ENCODE data around the gene TTC21A.

The TTC21A gene

GRCh38 chr3:39177708-39178332, 70.3 kb downstream of the TTC21A start:
- DNase-seq (ENCODE audit: low spot score): peak; percentile 63

DNA sequence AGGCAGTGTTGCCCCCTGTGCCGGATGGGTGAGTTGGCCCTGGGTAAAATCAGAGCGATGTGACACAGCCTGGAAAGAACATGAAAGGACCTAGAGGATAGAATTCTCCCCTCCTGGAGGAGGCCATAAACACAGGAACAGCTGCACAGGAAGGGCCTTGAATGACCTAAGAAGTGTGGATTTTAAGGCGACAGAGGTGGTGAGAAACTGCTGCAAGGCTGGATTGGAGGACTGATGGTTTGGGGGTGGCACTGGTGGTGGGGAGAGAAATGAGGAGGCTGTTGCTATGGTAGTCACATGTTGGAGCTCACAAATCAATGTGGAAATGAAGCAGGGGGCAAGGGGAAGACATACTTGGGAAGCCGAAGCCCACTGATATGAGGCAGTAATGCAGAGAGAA, 71.1 kb downstream of the TTC21A start:
- no peak for DNase-seq (ENCODE audit: low spot score)

GRCh38 chr3:39180183-39180545, 72.7 kb downstream of the TTC21A start:
- no peak for DNase-seq (ENCODE audit: low spot score)

GRCh38 chr3:39180546-39181346, 73.3 kb downstream of the TTC21A start:
- DNase-seq (ENCODE audit: low spot score): peak; percentile 91

DNA sequence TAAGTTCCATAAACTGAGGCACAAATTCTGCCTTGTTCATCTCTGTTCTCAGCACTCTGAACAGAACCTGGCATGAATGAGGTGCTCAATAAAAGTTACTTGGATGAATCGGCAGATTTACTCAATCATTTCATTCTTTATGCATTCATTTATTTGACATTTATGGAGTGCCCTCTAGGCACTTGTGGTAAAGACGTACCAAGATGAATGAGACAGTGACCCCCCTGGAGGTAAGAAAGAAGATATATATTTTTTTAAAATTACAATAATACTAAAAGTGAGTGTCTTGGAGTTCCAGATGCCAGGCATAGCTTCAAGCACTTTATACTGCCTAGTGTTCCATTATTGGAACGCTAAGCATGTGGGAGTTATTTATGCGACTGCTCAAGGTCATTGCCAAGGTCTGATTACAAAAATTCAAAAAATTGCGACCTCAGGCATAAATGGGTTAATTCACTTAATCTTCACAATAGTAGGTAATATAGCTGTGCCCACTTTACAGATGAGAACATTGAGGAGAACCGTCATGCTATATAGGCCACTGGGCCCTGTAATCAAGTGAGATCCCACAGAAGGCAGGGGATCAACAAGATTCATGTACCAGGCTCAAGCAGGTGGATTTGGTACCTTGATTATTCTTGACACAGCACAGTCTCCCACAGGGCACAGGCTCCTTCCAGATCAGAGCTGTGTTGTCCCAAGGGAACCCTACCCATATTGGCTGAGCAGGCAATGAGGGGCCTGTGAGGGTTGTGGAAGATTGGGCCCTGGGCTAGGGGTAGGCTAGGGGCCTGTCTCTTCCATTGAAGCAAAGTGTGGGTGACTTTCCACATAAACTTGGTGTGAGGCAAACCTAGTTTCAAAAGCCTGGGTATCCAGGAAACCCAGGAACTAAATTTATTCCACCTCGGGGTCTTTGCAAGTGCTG, 74.2 kb downstream of the TTC21A start:
- no peak for DNase-seq (ENCODE audit: low spot score)

- DNase-seq (ENCODE audit: low spot score): no peak
Observed at GRCh38 chr3:39183211-39184080, 76.0 kb downstream of the TTC21A start.

DNA sequence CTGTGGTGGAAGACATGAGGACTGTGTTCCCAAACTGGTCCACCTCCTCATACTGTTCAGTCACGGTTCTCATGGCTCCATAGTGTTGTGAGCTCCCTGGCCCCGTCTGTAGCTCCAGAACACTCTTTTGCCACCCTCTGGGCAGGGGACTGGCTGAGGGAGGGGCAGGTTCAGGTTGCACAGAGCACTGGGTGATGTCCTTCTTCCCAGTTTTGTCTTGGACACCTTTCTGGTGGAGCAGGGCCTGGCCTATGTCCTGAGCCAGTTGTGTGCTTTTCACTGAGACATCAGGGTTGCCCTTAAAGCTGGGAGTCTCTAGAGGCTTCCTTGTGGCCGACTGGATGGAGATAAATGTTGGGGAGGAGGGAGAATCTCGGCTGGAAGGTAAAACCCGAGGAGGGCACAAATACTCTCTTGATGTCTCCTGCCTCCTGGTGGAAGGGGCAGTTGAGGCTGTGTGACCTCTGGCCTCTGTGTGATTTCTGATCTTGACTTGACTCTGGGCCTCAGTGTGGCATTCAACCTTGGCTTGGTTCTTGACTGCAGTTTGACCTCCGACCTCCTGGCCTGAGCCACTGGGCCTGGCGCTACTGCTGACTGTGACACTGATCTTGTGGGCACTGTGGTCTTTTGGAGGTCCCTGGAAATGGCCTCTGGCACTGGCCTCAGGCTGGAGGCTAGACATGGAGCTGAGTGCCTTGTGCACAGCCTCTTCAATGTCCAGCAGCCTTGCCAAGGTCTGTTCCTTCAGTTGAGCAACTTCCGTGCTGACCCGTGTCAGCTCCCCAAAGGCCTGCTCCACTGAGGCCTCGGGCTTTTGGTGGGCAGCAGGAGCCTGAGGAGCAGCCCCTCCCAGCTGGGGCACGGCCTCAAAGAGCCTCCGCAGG, 76.8 kb downstream of the TTC21A start:
- DNase-seq (ENCODE audit: low spot score): no peak

- no peak for DNase-seq (ENCODE audit: low spot score)
Observed at GRCh38 chr3:39184968-39185285, 77.4 kb downstream of the TTC21A start.

DNA sequence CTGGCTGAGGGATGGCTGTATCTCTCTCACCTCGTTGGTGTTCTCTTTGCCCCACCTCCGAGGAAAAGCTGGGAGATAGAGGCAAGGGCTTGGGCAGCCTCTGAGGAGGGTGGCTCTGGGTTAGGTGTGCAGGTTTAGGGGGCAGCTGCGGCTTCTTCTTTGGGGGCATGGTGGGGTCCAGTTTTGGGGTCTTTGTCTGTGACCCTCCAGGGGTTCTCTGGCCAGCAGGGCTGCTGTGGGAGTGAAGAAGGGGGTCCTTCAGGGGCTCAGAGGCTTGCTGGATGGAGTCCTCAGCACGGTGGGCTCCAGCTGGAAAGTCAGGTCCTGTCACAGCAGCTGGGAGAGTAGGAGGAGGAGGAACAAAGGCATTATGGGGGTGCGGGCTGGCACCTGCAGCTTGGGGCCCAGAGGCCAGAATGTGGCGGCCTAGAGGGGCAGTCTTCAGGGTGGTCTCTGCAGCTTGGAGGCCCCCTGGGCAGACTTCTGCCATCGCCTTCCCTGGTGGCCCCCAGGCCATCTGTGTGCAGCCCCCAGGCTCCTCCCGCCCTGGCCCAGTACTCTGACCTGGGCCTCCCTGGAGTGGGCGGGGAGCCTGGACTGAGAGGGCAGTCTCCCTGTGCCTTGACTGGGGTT, 78.0 kb downstream of the TTC21A start:
- DNase-seq (ENCODE audit: low spot score): no peak

DNA sequence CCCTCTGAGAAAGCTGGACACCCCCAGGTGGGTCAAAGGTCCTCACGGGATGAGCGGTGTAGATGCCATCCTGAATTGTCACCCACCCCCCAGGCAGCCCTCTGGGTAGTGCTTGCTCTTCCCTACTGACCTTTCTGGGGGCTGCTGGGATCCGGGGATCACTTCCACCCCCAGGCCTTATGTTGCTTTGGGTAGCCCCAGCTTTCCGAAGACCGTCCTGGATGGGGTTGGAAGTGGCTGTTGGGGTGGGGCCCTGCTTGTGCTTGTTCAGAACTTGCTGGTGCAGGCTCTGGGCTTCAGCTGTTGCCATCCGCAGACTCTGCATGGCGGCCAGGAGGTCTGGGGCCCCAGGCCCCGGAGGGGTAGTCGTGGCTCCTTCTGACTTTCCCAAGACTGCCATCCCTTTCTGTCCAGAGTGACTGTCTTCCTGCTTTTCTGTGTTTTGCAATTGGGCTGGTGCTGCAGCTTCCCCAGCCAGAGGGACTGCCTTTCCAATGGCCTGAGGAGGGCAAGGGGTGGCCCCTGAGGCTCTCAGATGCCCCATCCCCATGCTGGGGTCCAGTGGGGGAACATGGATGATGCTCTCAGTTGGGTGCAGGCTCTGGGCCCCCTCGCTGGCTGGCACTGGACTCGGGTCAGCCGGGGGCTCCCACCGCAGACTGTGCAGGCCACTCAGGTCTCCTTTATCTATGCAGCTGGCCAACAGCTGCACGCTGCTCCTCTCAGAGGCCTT, 78.6 kb downstream of the TTC21A start:
- DNase-seq (ENCODE audit: low spot score): no peak

DNA sequence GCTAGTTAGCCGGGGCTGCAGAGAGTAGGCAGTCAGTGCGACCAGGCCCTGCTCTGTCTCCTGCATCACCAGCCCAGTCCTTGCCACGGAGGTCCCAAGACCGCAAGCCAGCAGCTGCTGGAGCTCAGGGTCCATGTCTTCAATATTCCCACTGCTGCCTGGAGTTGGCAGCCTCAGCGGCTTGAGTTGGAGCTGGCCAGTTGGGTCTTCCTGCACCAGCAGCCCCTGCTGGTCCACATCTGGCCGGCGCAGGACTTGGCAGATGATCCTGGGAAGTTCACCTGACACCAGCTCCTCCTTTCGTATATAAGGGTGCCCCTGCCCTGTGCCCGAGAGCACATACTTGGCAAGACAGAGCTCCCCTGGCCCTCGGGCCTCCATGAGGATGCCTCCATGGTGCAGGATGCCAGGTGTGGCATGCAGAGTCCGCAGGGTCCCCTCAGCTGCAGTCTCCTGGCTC, 79.2 kb downstream of the TTC21A start:
- no peak for DNase-seq (ENCODE audit: low spot score)

GRCh38 chr3:39187372-39188155, 80.1 kb downstream of the TTC21A start:
- DNase-seq (ENCODE audit: low spot score): no peak

Measured in CD4-positive, alpha-beta T cell treated with Interleukin-6 at 100 ng/mL for 8 hours (primary cell).